Measurements from ENCODE around the gene BAZ2B. TPM values are rescaled to one million over a fixed set of nuclear protein-coding genes. Genes with fewer than 3 reads are reported as not detected.

Gene BAZ2B
- total and polyA plus RNA-seq, 9 of the 15 experiments (the other 6 are each of a cell fraction or from before 2014, with no cell fraction given), result 7.5 to 38.6 (median 19.8) TPM

- Histone ChIP-seq H3K9me1 (ENCODE audit: control insufficient read depth, insufficient read depth, low read length) (no peaks in the 10 kb centered on the region), H3K4me3 (no peak overlapping the region), H3K9ac (ENCODE audit: insufficient read depth in 1 of 2, low read depth in 2 of 2, low read length in 2 of 2) (no peak overlapping the region), H3K4me2 (ENCODE audit: insufficient read depth, low read length) (no peak overlapping the region), H3K4me1 (replicated peaks in 1 of 2; ENCODE audit: control insufficient read depth in 2 of 2, insufficient read depth in 2 of 2, low read length in 2 of 2) (peaks cover 0 to 8% of the 10 kb centered on the region in 2 experiments; a peak in 3 of 5 replicates), H4K20me1 (replicated peaks; ENCODE audit: control insufficient read depth, insufficient read depth, low read length) (no peaks in the 10 kb centered on the region), H3K27ac (ENCODE audit: extremely low read depth, low read depth, low read length) (no peak overlapping the region), H3K36me3 (ENCODE audit: control insufficient read depth, insufficient read depth, low read length) (no peaks in the 10 kb centered on the region), H3K27me3 (ENCODE audit: control insufficient read depth in 2 of 2, insufficient read depth in 2 of 2, low read length in 2 of 2) (no peaks in the 10 kb centered on the region), H3K9me3 (replicated peaks; ENCODE audit: control insufficient read depth, insufficient read depth, low read depth, low read length) (no peaks in the 10 kb centered on the region), H2AFZ (ENCODE audit: low read depth, low read length) (no peak overlapping the region), H3K79me2 (ENCODE audit: control insufficient read depth, insufficient read depth, low read length) (no peaks in the 10 kb centered on the region)
- WGBS (ENCODE audit: insufficient coverage, low coverage, missing lambda C conversion rate), result 41% methylated on average over 7 of the region's 7 CpGs
- no peak for DNase-seq (ENCODE audit: extremely low read depth in 1 of 4, low spot score in 3 of 4)
- ChIA-PET CTCF (ENCODE audit: low intra/inter-chr PET ratio) (no interaction called here), POLR2A (no interaction called here)
- FAIRE-seq, result no peak
- intact Hi-C loops (cut with micrococcal nuclease) (no loop called here), in situ Hi-C loops (cut with MboI) (no loop called here)
- BruUV-seq (replicated peaks), result no TSS peak
- ATAC-seq, result no peak
- TF ChIP-seq SNIP1 (IDR thresholded peaks at IDR 0.05; ENCODE audit: low read depth) (no peak), CBFA2T2 (conservative IDR thresholded peaks at IDR 0.05) (no peak), CBX3 (IDR thresholded peaks at IDR 0.05; ENCODE audit: borderline replicate concordance in 1 of 2, low read length in 2 of 2) (no peak), CHAMP1 (IDR thresholded peaks at IDR 0.05) (no peak), DMBX1 (CRISPR knock-in tag; IDR thresholded peaks at IDR 0.05; ENCODE audit: borderline replicate concordance) (no peak), KAT7 (CRISPR knock-in tag; IDR thresholded peaks at IDR 0.05; ENCODE audit: borderline replicate concordance) (no peak), PURB (CRISPR knock-in tag; IDR thresholded peaks at IDR 0.05; ENCODE audit: low read depth) (no peak)
Measured at GRCh38 chr2:159462961-159463360, 153.4 kb downstream of the BAZ2B start.

All from K562 (cell line).